ENCODE results near the gene DNAJC30.
"Not testable (repeated sequence)": the region's sequence is repeated elsewhere in the genome, so short reads cannot be mapped to it uniquely, and the experiment has no call there.

The DNAJC30 gene

GRCh38 chr7:73682745-73683055 lies 553 bp downstream of the DNAJC30 start:
- no peak for DNase-seq (ENCODE audit: low read depth in 2 of 2)

- no peak for DNase-seq (ENCODE audit: low read depth in 2 of 2)
Measured at GRCh38 chr7:73681031-73681430, 2.2 kb downstream of the DNAJC30 start.

- DNase-seq (ENCODE audit: low read depth in 2 of 2) = no peak
Measured at GRCh38 chr7:73680501-73680900, 2.8 kb downstream of the DNAJC30 start.

GRCh38 chr7:73679709-73680108 lies 3.5 kb downstream of the DNAJC30 start:
- DNase-seq (ENCODE audit: low read depth in 2 of 2) = no peak

- no peak for DNase-seq (ENCODE audit: low read depth in 2 of 2)
Measured at GRCh38 chr7:73678862-73679261, 4.4 kb downstream of the DNAJC30 start.

GRCh38 chr7:73676062-73676461 lies 7.2 kb downstream of the DNAJC30 start:
- not testable (repeated sequence) for DNase-seq (ENCODE audit: low read depth in 2 of 2)

- no peak for DNase-seq (ENCODE audit: low read depth in 2 of 2)
Measured at GRCh38 chr7:73674468-73675124, 8.7 kb downstream of the DNAJC30 start.

GRCh38 chr7:73671857-73672445 lies 11.3 kb downstream of the DNAJC30 start:
- no peak for DNase-seq (ENCODE audit: low read depth in 2 of 2)

- no peak for DNase-seq (ENCODE audit: low read depth in 2 of 2)
Measured at GRCh38 chr7:73671322-73671661, 12.0 kb downstream of the DNAJC30 start.

- no peak for DNase-seq (ENCODE audit: low read depth in 2 of 2)
Measured at GRCh38 chr7:73669858-73670385, 13.3 kb downstream of the DNAJC30 start.

- DNase-seq (ENCODE audit: low read depth in 2 of 2) = no peak
Measured at GRCh38 chr7:73669288-73669701, 14.0 kb downstream of the DNAJC30 start.

GRCh38 chr7:73668886-73669230 lies 14.4 kb downstream of the DNAJC30 start:
- no peak for DNase-seq (ENCODE audit: low read depth in 2 of 2)

- DNase-seq (ENCODE audit: low read depth in 2 of 2) = no peak
Measured at GRCh38 chr7:73668103-73668885, 15.0 kb downstream of the DNAJC30 start.

GRCh38 chr7:73667344-73668102 lies 15.7 kb downstream of the DNAJC30 start, which contains the start of gene VPS37D:
Gene VPS37D (plus strand): TSS chr7:73667831. CDS start chr7:73667959, 128 bp downstream.
- peak; percentile 74 to 80 for DNase-seq (ENCODE audit: low read depth in 2 of 2)

GRCh38 chr7:73663033-73663432 lies 20.2 kb downstream of the DNAJC30 start:
- DNase-seq (ENCODE audit: low read depth in 2 of 2) = no peak

- not testable (repeated sequence) for DNase-seq (ENCODE audit: low read depth in 2 of 2)
Measured at GRCh38 chr7:73660594-73660993, 22.7 kb downstream of the DNAJC30 start.

- no peak for DNase-seq (ENCODE audit: low read depth in 2 of 2)
Measured at GRCh38 chr7:73659983-73660382, 23.3 kb downstream of the DNAJC30 start.

- DNase-seq (ENCODE audit: low read depth in 2 of 2) = not testable (repeated sequence)
Measured at GRCh38 chr7:73655309-73655708, 27.9 kb downstream of the DNAJC30 start.

- DNase-seq (ENCODE audit: low read depth in 2 of 2) = no peak
Measured at GRCh38 chr7:73652541-73652949, 30.7 kb downstream of the DNAJC30 start.

- DNase-seq (ENCODE audit: low read depth in 2 of 2) = no peak
Measured at GRCh38 chr7:73650524-73650923, 32.7 kb downstream of the DNAJC30 start.

- no peak for DNase-seq (ENCODE audit: low read depth in 2 of 2)
Measured at GRCh38 chr7:73649576-73649975, 33.7 kb downstream of the DNAJC30 start.
